HepG2 (cell line): ENCODE results near the gene BLVRA. TPM values are rescaled to one million over a fixed set of nuclear protein-coding genes. Genes with fewer than 3 reads are reported as not detected.

Source experiments
- AHR ChIP-seq: IDR thresholded peaks from 2 replicates; pipeline ENCODE4 v1.6.1; 2018; ENCODE audit warnings: missing genetic modification reagents, missing compliant biosample characterization
- CC2D1A ChIP-seq: sonication (generic); formaldehyde crosslinking; IDR thresholded peaks from 2 replicates; pipeline ENCODE4 v1.8.1; 2023; ENCODE audit warnings: mild to moderate bottlenecking, missing genetic modification reagents
- CHD4 ChIP-seq: fragments of 200-600 bp; sonication (generic); IDR thresholded peaks from 2 replicates; pipeline ENCODE4 v1.7.0; 2017; ENCODE audit warnings: mild to moderate bottlenecking, low read length, borderline replicate concordance
- EED ChIP-seq: sonication (generic); formaldehyde crosslinking; IDR thresholded peaks from 2 replicates; pipeline ENCODE4 v1.5.0; 2020; ENCODE audit warnings: mild to moderate bottlenecking, missing genetic modification reagents
- ETV5 ChIP-seq: IDR thresholded peaks from 2 replicates; pipeline ENCODE4 v1.6.1; 2018; ENCODE audit warnings: missing biosample characterization, missing genetic modification reagents, inconsistent platforms, borderline replicate concordance
- GMEB2 ChIP-seq: IDR thresholded peaks from 2 replicates; pipeline ENCODE4 v1.6.1; 2016; ENCODE audit warnings: missing biosample characterization, missing genetic modification reagents, low read depth
- MLLT10 ChIP-seq: sonication (generic); formaldehyde crosslinking; IDR thresholded peaks from 2 replicates; pipeline ENCODE4 v1.4.0; 2020; ENCODE audit warnings: missing genetic modification reagents
- MYNN ChIP-seq: sonication (generic); formaldehyde crosslinking; IDR thresholded peaks from 2 replicates; pipeline ENCODE4 v1.4.0; 2020; ENCODE audit warnings: mild to moderate bottlenecking, low read depth, missing genetic modification reagents
- NKX3-1 ChIP-seq: sonication (generic); formaldehyde crosslinking; IDR thresholded peaks from 2 replicates; pipeline ENCODE4 v1.5.0; 2020; ENCODE audit warnings: missing genetic modification reagents
- POLR2AphosphoS5 ChIP-seq: IDR thresholded peaks from 2 replicates; pipeline ENCODE4 v1.6.1; 2012; ENCODE audit warnings: low read depth, low read length
- SOX13 ChIP-seq, 3 experiments: fragments of 450-650 bp in 1 of 3; sonication (generic) in 1 of 3; formaldehyde crosslinking in 1 of 3; IDR thresholded peaks in 2 of 3; conservative IDR thresholded peaks in 1 of 3; 2 replicates each; pipeline versions ENCODE4 v1.5.0 to v1.6.1; 2016 to 2020; ENCODE audit warnings: antibody characterized with exemption in 1 of 3, mild to moderate bottlenecking in 1 of 3, missing compliant biosample characterization in 1 of 3, missing genetic modification reagents in 1 of 3, moderate library complexity in 1 of 3
- SRY ChIP-seq: sonication (generic); formaldehyde crosslinking; IDR thresholded peaks from 2 replicates; pipeline ENCODE4 v1.8.0; 2022; ENCODE audit warnings: mild to moderate bottlenecking, missing genetic modification reagents
- TCF7L2 ChIP-seq: IDR thresholded peaks from 2 replicates; pipeline ENCODE4 v1.6.1; 2011; ENCODE audit warnings: mild to moderate bottlenecking, low read depth, low read length, moderate library complexity
- ZC3H4 ChIP-seq: sonication (generic); formaldehyde crosslinking; IDR thresholded peaks from 2 replicates; pipeline ENCODE4 v1.4.0; 2020; ENCODE audit warnings: missing genetic modification reagents, borderline replicate concordance
- ZNF124 ChIP-seq: sonication (generic); formaldehyde crosslinking; IDR thresholded peaks from 2 replicates; pipeline ENCODE4 v1.4.0; 2020; ENCODE audit warnings: missing genetic modification reagents
- ZNF20 ChIP-seq: sonication (generic); formaldehyde crosslinking; IDR thresholded peaks from 2 replicates; pipeline ENCODE4 v1.4.0; 2020; ENCODE audit warnings: mild to moderate bottlenecking, moderate library complexity, missing genetic modification reagents
- ZNF317 ChIP-seq: sonication (generic); formaldehyde crosslinking; IDR thresholded peaks from 2 replicates; pipeline ENCODE4 v1.5.0; 2020; ENCODE audit warnings: mild to moderate bottlenecking, missing genetic modification reagents
- ZNF382 ChIP-seq: sonication (generic); formaldehyde crosslinking; IDR thresholded peaks from 2 replicates; pipeline ENCODE4 v1.5.0; 2020; ENCODE audit warnings: missing genetic modification reagents, mild to moderate bottlenecking, borderline replicate concordance
- ZXDC ChIP-seq: sonication (generic); formaldehyde crosslinking; IDR thresholded peaks from 2 replicates; pipeline ENCODE4 v1.5.0; 2020; ENCODE audit warnings: mild to moderate bottlenecking, missing genetic modification reagents
- polyA plus RNA-seq, 8 experiments: library from polyadenylated mRNA; depleted of rRNA in 3 of 8; stranded (reverse) in 7 of 8; unstranded in 1 of 8; fragments of >200 nt; fragmentation: Illumina TruSeq in 4 of 8; extraction: Trizol in 4 of 8; gene quantifications; 2 replicates each; pipeline versions ENCODE4 v1.2.1 to v1.2.3, GENCODE V29; 2011 to 2016; ENCODE audit warnings: low read depth in 4 of 8, missing spikeins in 1 of 8, mixed read lengths in 1 of 8; ENCODE audit not compliant: insufficient read depth in 1 of 8
- total RNA-seq, 5 experiments: library from RNA; depleted of rRNA; stranded (reverse); fragments of >200 nt; fragmentation: Illumina TruSeq; extraction: Trizol; gene quantifications; 2 replicates each; pipeline ENCODE4 v1.2.3, GENCODE V29; 2016; ENCODE audit warnings: low read depth in 1 of 5
- TF ChIP-seq, protein P1 (sequence below): fragments of 450-650 bp; IDR thresholded peaks from 2 replicates; pipeline ENCODE4 v1.6.1; 2017
- TF ChIP-seq, protein P2 (sequence below): sonication (generic); formaldehyde crosslinking; IDR thresholded peaks from 2 replicates; pipeline ENCODE4 v1.5.1; 2020; ENCODE audit warnings: missing genetic modification reagents, mild to moderate bottlenecking, borderline replicate concordance

Gene BLVRA
- total and polyA plus RNA-seq, 2 of the 13 experiments (the other 11 are each of a cell fraction or from before 2014, with no cell fraction given): 39.2 to 64.2 TPM

- TF ChIP-seq, protein P1, sequence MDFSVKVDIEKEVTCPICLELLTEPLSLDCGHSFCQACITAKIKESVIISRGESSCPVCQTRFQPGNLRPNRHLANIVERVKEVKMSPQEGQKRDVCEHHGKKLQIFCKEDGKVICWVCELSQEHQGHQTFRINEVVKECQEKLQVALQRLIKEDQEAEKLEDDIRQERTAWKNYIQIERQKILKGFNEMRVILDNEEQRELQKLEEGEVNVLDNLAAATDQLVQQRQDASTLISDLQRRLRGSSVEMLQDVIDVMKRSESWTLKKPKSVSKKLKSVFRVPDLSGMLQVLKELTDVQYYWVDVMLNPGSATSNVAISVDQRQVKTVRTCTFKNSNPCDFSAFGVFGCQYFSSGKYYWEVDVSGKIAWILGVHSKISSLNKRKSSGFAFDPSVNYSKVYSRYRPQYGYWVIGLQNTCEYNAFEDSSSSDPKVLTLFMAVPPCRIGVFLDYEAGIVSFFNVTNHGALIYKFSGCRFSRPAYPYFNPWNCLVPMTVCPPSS: no peak
- TF ChIP-seq TCF7L2: no peak
- peak; percentile 71; the same call in 1 of the 2 replicates for TF ChIP-seq CHD4
- no peak for TF ChIP-seq SRY (CRISPR knock-in tag)
- no peak for TF ChIP-seq AHR (CRISPR knock-in tag)
- TF ChIP-seq ZNF124 (CRISPR knock-in tag): peak; percentile 56; the same call in 1 of the 2 replicates
- TF ChIP-seq SOX13 (IDR thresholded peaks at IDR 0.05): peak; percentile 33; the same call in 1 of the 2 replicates
- TF ChIP-seq SOX13 (CRISPR knock-in tag; conservative IDR thresholded peaks at IDR 0.05 in 1 of 2, IDR thresholded peaks at IDR 0.05 in 1 of 2): peak in 1 of 2 experiments; percentile 60; a peak in 2 of 4 replicates
- no peak for TF ChIP-seq MYNN (CRISPR knock-in tag)
- no peak for TF ChIP-seq ZNF382 (CRISPR knock-in tag)
- TF ChIP-seq NKX3-1: no peak
- no peak for TF ChIP-seq GMEB2 (CRISPR knock-in tag)
- no peak for TF ChIP-seq ZXDC
- TF ChIP-seq ZC3H4 (CRISPR knock-in tag): no peak
- no peak for TF ChIP-seq MLLT10 (CRISPR knock-in tag)
- no peak for TF ChIP-seq EED (CRISPR knock-in tag)
- no peak for TF ChIP-seq POLR2AphosphoS5
- TF ChIP-seq, protein P2, sequence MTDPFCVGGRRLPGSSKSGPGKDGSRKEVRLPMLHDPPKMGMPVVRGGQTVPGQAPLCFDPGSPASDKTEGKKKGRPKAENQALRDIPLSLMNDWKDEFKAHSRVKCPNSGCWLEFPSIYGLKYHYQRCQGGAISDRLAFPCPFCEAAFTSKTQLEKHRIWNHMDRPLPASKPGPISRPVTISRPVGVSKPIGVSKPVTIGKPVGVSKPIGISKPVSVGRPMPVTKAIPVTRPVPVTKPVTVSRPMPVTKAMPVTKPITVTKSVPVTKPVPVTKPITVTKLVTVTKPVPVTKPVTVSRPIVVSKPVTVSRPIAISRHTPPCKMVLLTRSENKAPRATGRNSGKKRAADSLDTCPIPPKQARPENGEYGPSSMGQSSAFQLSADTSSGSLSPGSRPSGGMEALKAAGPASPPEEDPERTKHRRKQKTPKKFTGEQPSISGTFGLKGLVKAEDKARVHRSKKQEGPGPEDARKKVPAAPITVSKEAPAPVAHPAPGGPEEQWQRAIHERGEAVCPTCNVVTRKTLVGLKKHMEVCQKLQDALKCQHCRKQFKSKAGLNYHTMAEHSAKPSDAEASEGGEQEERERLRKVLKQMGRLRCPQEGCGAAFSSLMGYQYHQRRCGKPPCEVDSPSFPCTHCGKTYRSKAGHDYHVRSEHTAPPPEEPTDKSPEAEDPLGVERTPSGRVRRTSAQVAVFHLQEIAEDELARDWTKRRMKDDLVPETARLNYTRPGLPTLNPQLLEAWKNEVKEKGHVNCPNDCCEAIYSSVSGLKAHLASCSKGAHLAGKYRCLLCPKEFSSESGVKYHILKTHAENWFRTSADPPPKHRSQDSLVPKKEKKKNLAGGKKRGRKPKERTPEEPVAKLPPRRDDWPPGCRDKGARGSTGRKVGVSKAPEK (CRISPR knock-in tag): peak; percentile 54; the same call in 1 of the 2 replicates
- peak; percentile 90 for TF ChIP-seq ETV5
- 0 out of 2 replicates have a peak, but pooled peaks have one; percentile 35 for TF ChIP-seq ZNF317 (CRISPR knock-in tag)
- no peak for TF ChIP-seq ZNF20 (CRISPR knock-in tag)
- no peak for TF ChIP-seq CC2D1A
Observed at GRCh38 chr7:43781726-43782607, 23.5 kb downstream of the BLVRA start (continued).
